MCF 10A (cell line): Measurements from ENCODE around the gene DDX59. TPM values are rescaled to one million over a fixed set of nuclear protein-coding genes. Genes with fewer than 3 reads are reported as not detected.

Experiments
- BruUV-seq: library from RNA; stranded (reverse); fragments of 400-500 nt; replicated peaks from 2 replicates; lab custom pipeline; 2021; lab: Mats Ljungman, UMichigan
- CTCF ChIA-PET: fragments of 300-600 bp; sonication (Branson Sonifier 250); formaldehyde crosslinking; extraction: SDS; loops from one replicate; lab custom pipeline; 2021; ENCODE audit warnings: antibody characterized with exemption, inconsistent platforms; lab: Yijun Ruan, JAX
- POLR2A ChIA-PET: fragments of 300-600, 350-650 bp; sonication (Branson Sonifier 250); formaldehyde crosslinking; extraction: SDS; loops from one replicate; lab custom pipeline; 2020; ENCODE audit warnings: antibody characterized with exemption, inconsistent platforms; lab: Yijun Ruan, JAX
- DNase-seq: peaks from one replicate; pipeline ENCODE4 v3.0.0-alpha.2; 2018; ENCODE audit not compliant: unreplicated experiment
- H3K27ac Mint-ChIP-seq: one replicate; pipeline ENCODE4 v1.8.0; 2022; ENCODE audit warnings: mild to moderate bottlenecking, low read depth, mixed read lengths; ENCODE audit not compliant: unreplicated experiment
- H3K27me3 Mint-ChIP-seq: one replicate; pipeline ENCODE4 v1.8.0; 2022; ENCODE audit warnings: mixed read lengths; ENCODE audit not compliant: insufficient read depth, unreplicated experiment
- H3K36me3 Mint-ChIP-seq: one replicate; pipeline ENCODE4 v1.8.0; 2022; ENCODE audit warnings: mild to moderate bottlenecking, moderate library complexity, mixed read lengths; ENCODE audit not compliant: insufficient read depth, unreplicated experiment
- H3K4me1 Mint-ChIP-seq: one replicate; pipeline ENCODE4 v1.8.0; 2022; ENCODE audit warnings: mixed read lengths; ENCODE audit not compliant: insufficient read depth, unreplicated experiment
- H3K4me3 Mint-ChIP-seq: one replicate; pipeline ENCODE4 v1.8.0; 2022; ENCODE audit warnings: mild to moderate bottlenecking, moderate library complexity, mixed read lengths; ENCODE audit not compliant: unreplicated experiment
- H3K9me3 Mint-ChIP-seq: one replicate; pipeline ENCODE4 v1.8.0; 2022; ENCODE audit warnings: mixed read lengths; ENCODE audit not compliant: unreplicated experiment
- CTCF ChIP-seq: fragments of 200-600 bp; IDR thresholded peaks from one replicate; pipeline ENCODE4 v1.8.0; 2022; ENCODE audit warnings: antibody characterized with exemption, mild to moderate bottlenecking; ENCODE audit not compliant: unreplicated experiment
- intact Hi-C: fragments of 100-400 bp; cut with micrococcal nuclease; formaldehyde crosslinking; loops from 2 replicates; pipeline ENCODE4 v1.14.1; 2022
- total RNA-seq: library from RNA; stranded (reverse); gene quantifications from 2 replicates; pipeline ENCODE4 v1.2.3, GENCODE V29; 2022

The DDX59 gene
- total RNA-seq, 1 experiment from 2014 or later: 50.7 TPM

GRCh38 chr1:200704986-200705500, 35.3 kb upstream of the DDX59 start:
- no peak overlapping the region for H3K4me3 Mint-ChIP-seq
- H3K4me1 Mint-ChIP-seq: peaks cover under 1% of the 10 kb centered on the region
- intact Hi-C loops: no loop called here
- no peak for TF ChIP-seq CTCF
- H3K36me3 Mint-ChIP-seq: no peaks in the 10 kb centered on the region
- ChIA-PET POLR2A (interaction anchor here (0.6 kb wide), 1 partner anchor 22 kb away, joined by 3 read pairs; no protein-coding TSS in a partner anchor), CTCF (no interaction called here)
- H3K27ac Mint-ChIP-seq: no peak overlapping the region
- H3K9me3 Mint-ChIP-seq: no peaks in the 10 kb centered on the region
- DNase-seq: no peak
- BruUV-seq: no TSS peak
- H3K27me3 Mint-ChIP-seq: no peaks in the 10 kb centered on the region

- BruUV-seq: no TSS peak
- TF ChIP-seq CTCF: no peak
Observed at GRCh38 chr1:200699871-200700270, 30.2 kb upstream of the DDX59 start.

GRCh38 chr1:200694738-200695137, 25.0 kb upstream of the DDX59 start:
- H3K4me3 Mint-ChIP-seq: no peak overlapping the region
- intact Hi-C loops: no loop called here
- no peak for TF ChIP-seq CTCF
- H3K4me1 Mint-ChIP-seq: peaks cover 7% of the 10 kb centered on the region
- no peaks in the 10 kb centered on the region for H3K27me3 Mint-ChIP-seq
- H3K27ac Mint-ChIP-seq: no peak overlapping the region
- no peaks in the 10 kb centered on the region for H3K9me3 Mint-ChIP-seq
- H3K36me3 Mint-ChIP-seq: peaks cover 11% of the 10 kb centered on the region
- no peak for DNase-seq
- CTCF ChIA-PET: no interaction called here
- POLR2A ChIA-PET: interaction anchor here (0.5 to 2.4 kb wide), 5 partner anchors 10 to 327 kb away, joined by 3 to 9 read pairs (median 4); no protein-coding TSS in a partner anchor
- no TSS peak for BruUV-seq

More at GRCh38 chr1:200699871-200700270, 30.2 kb upstream of the DDX59 start:
- peaks cover 6% of the 10 kb centered on the region for H3K36me3 Mint-ChIP-seq
- ChIA-PET CTCF (interaction anchor here (1.6 kb wide), 1 partner anchor 10 kb away, joined by 6 read pairs; no protein-coding TSS in a partner anchor), POLR2A (interaction anchor here (0.6 to 1.8 kb wide), 3 partner anchors 11 to 23 kb away, joined by 3 to 4 read pairs (median 4); no protein-coding TSS in a partner anchor)
- no peaks in the 10 kb centered on the region for H3K27me3 Mint-ChIP-seq
- H3K27ac Mint-ChIP-seq: no peak overlapping the region
- no peak overlapping the region for H3K4me3 Mint-ChIP-seq
- intact Hi-C loops: no loop called here
- DNase-seq: no peak
- no peaks in the 10 kb centered on the region for H3K9me3 Mint-ChIP-seq
- H3K4me1 Mint-ChIP-seq: no peaks in the 10 kb centered on the region

- no TSS peak for BruUV-seq
- H3K36me3 Mint-ChIP-seq: peaks cover 16% of the 10 kb centered on the region
- H3K4me1 Mint-ChIP-seq: peaks cover 7% of the 10 kb centered on the region
- no peak for TF ChIP-seq CTCF
- no peak overlapping the region for H3K4me3 Mint-ChIP-seq
- no peaks in the 10 kb centered on the region for H3K9me3 Mint-ChIP-seq
- no peaks in the 10 kb centered on the region for H3K27me3 Mint-ChIP-seq
- ChIA-PET POLR2A (interaction anchor here (1.2 to 1.9 kb wide), 4 partner anchors 9 to 148 kb away, joined by 3 to 9 read pairs (median 6); partner anchors contain the start of gene DDX59), CTCF (interaction anchor here (0.7 to 0.8 kb wide), 3 partner anchors 17 to 453 kb away, joined by 3 read pairs; no protein-coding TSS in a partner anchor)
- no peak overlapping the region for H3K27ac Mint-ChIP-seq
- no peak for DNase-seq
- intact Hi-C loops: no loop called here
Observed at GRCh38 chr1:200693327-200693726, 23.6 kb upstream of the DDX59 start.
